ENCODE data around the gene PDE6B. TPM values are rescaled to one million over a fixed set of nuclear protein-coding genes. Genes with fewer than 3 reads are reported as not detected.
"Not testable (repeated sequence)": the region's sequence is repeated elsewhere in the genome, so short reads cannot be mapped to it uniquely, and the experiment has no call there.

Gene PDE6B
- total RNA-seq, 3 donors from 2014 or later, result 8.3 to 10.5 (median 10.3) TPM

GRCh38 chr4:706083-706633 lies 80.8 kb downstream of the PDE6B start:
- not testable (repeated sequence) for DNase-seq; H3K27me3 Mint-ChIP-seq (ENCODE audit: low read depth); ATAC-seq; H3K9me3 Mint-ChIP-seq; H3K36me3 Mint-ChIP-seq (ENCODE audit: insufficient read depth)
- Mint-ChIP-seq H3K4me1 (ENCODE audit: low read depth) (peaks cover 22% of the 10 kb centered on the region), H3K4me3 (peak overlapping the region; percentile 38)

- Mint-ChIP-seq H3K4me1 (ENCODE audit: low read depth) (peaks cover 22% of the 10 kb centered on the region), H3K27me3 (ENCODE audit: low read depth) (no peaks in the 10 kb centered on the region), H3K4me3 (no peak overlapping the region), H3K9me3 (no peaks in the 10 kb centered on the region), H3K36me3 (ENCODE audit: insufficient read depth) (peaks cover 2% of the 10 kb centered on the region)
- DNase-seq (no peak), ATAC-seq (no peak)
Measured at GRCh38 chr4:706834-707598, 81.6 kb downstream of the PDE6B start.

GRCh38 chr4:707929-708630 lies 82.7 kb downstream of the PDE6B start:
- H3K36me3 Mint-ChIP-seq (ENCODE audit: insufficient read depth), result peaks cover 2% of the 10 kb centered on the region
- no peaks in the 10 kb centered on the region for H3K27me3 Mint-ChIP-seq (ENCODE audit: low read depth)
- DNase-seq, result no peak

GRCh38 chr4:708631-708933 lies 83.2 kb downstream of the PDE6B start:
- DNase-seq (no peak), ATAC-seq (no peak)
- no peaks in the 10 kb centered on the region for H3K9me3 Mint-ChIP-seq
- peaks cover 22% of the 10 kb centered on the region for H3K4me1 Mint-ChIP-seq (ENCODE audit: low read depth)
- peaks cover 2% of the 10 kb centered on the region for H3K36me3 Mint-ChIP-seq (ENCODE audit: insufficient read depth)
- H3K4me3 Mint-ChIP-seq, result peak overlapping the region; percentile 20
- H3K27me3 Mint-ChIP-seq (ENCODE audit: low read depth), result no peaks in the 10 kb centered on the region

More at GRCh38 chr4:707929-708630, 82.7 kb downstream of the PDE6B start:
- no peaks in the 10 kb centered on the region for H3K9me3 Mint-ChIP-seq
- H3K4me3 Mint-ChIP-seq, result no peak overlapping the region
- no peak for ATAC-seq
- peaks cover 22% of the 10 kb centered on the region for H3K4me1 Mint-ChIP-seq (ENCODE audit: low read depth)

DNA sequence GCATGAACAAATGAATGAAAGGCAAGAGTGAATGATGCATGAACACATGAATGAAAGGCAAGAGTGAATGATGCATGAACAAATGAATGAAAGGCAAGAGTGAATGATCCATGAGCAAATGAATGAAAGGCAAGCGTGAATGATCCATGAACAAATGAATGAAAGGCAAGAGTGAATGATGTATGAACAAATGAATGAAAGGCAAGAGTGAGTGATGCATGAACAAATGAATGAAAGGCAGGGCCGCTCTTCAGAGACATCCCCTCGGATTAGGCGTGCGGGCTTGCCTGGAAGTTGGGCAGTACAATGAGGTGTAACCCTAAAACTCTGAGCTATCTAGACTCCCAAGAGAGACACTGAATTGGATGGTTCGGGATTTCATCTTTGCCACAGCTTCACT lies 84.0 kb downstream of the PDE6B start:
- DNase-seq (no peak), ATAC-seq (no peak)
- H3K36me3 Mint-ChIP-seq (ENCODE audit: insufficient read depth), result peaks cover 2% of the 10 kb centered on the region
- peaks cover 22% of the 10 kb centered on the region for H3K4me1 Mint-ChIP-seq (ENCODE audit: low read depth)
- H3K27me3 Mint-ChIP-seq (ENCODE audit: low read depth), result no peaks in the 10 kb centered on the region
- no peaks in the 10 kb centered on the region for H3K9me3 Mint-ChIP-seq
- peak overlapping the region; percentile 21 for H3K4me3 Mint-ChIP-seq

DNA sequence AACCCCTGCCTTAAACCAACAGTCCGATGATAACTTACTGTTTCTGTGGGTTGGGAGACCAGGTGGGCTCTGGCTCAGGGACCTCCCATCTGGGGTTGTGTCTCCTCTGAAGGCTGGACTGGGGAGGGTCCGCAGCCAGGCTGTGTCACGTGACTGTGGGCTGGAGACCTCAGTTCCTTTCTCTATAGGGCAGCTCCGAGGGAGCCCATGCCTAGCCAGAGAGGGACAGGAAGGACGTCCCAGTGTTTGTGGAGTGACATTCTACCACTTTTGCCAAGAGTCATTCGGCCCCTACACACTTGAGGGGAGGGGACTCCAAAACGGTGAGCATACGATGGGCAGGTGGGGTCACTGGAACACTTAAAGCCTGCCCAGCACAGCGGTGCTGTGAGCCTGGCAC lies 84.7 kb downstream of the PDE6B start:
- ATAC-seq (no peak), DNase-seq (no peak)
- H3K27me3 Mint-ChIP-seq (ENCODE audit: low read depth), result no peaks in the 10 kb centered on the region
- no peak overlapping the region for H3K4me3 Mint-ChIP-seq
- H3K9me3 Mint-ChIP-seq, result no peaks in the 10 kb centered on the region
- peaks cover 23% of the 10 kb centered on the region for H3K4me1 Mint-ChIP-seq (ENCODE audit: low read depth)
- H3K36me3 Mint-ChIP-seq (ENCODE audit: insufficient read depth), result peaks cover 2% of the 10 kb centered on the region

- Mint-ChIP-seq H3K36me3 (ENCODE audit: insufficient read depth) (peaks cover 2% of the 10 kb centered on the region), H3K4me3 (no peak overlapping the region), H3K4me1 (ENCODE audit: low read depth) (peaks cover 25% of the 10 kb centered on the region), H3K27me3 (ENCODE audit: low read depth) (no peaks in the 10 kb centered on the region), H3K9me3 (no peaks in the 10 kb centered on the region)
- no peak for DNase-seq
- no peak for ATAC-seq
Measured at GRCh38 chr4:710916-711315, 85.5 kb downstream of the PDE6B start.

GRCh38 chr4:712093-712492 lies 86.7 kb downstream of the PDE6B start:
- ATAC-seq (no peak), DNase-seq (no peak)
- no peaks in the 10 kb centered on the region for H3K27me3 Mint-ChIP-seq (ENCODE audit: low read depth)
- no peak overlapping the region for H3K4me3 Mint-ChIP-seq
- H3K4me1 Mint-ChIP-seq (ENCODE audit: low read depth), result peaks cover 25% of the 10 kb centered on the region
- H3K36me3 Mint-ChIP-seq (ENCODE audit: insufficient read depth), result peaks cover 2% of the 10 kb centered on the region
- H3K9me3 Mint-ChIP-seq, result no peaks in the 10 kb centered on the region

DNA sequence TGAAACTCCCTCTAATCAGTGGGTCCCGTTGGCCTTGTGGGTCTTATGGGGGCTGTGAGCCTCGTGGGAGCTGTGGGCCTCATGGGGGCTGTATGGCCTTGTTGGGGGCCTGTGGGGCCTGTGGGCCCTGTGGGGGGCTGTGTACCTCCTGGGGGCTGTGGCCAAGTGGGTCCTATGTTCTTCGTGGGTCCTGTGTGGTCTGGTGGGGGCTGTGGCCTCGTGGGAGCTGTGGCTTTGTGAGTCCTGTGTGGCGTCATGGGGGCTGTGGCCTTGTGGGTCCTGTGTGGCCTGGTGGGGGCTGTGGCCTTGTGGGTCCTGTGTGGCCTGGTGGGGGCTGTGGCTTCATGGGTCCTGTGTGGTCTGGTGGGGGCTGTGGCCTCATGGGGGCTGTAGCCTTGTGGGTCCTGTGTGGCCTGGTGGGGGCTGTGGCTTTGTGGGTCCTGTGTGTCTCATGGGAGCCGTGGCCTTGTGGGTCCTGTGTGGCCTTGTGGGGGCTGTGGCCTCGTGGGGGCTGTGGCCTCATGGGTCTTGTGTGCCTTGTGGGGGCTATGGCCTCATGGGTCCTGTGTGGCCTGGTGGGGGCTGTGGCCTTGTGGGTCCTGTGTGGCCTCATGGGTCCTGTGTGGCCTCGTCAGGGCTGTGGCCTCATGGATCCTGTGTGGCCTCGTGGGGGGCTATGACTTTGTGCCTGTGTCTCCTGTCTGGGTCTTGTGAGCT lies 87.7 kb downstream of the PDE6B start:
- DNase-seq (no peak), ATAC-seq (no peak)
- Mint-ChIP-seq H3K27me3 (ENCODE audit: low read depth) (no peaks in the 10 kb centered on the region), H3K4me1 (ENCODE audit: low read depth) (peaks cover 25% of the 10 kb centered on the region), H3K4me3 (no peak overlapping the region), H3K9me3 (no peaks in the 10 kb centered on the region), H3K36me3 (ENCODE audit: insufficient read depth) (peaks cover 2% of the 10 kb centered on the region)

- H3K36me3 Mint-ChIP-seq (ENCODE audit: insufficient read depth), result peaks cover 3% of the 10 kb centered on the region
- H3K27me3 Mint-ChIP-seq (ENCODE audit: low read depth), result no peaks in the 10 kb centered on the region
- H3K4me3 Mint-ChIP-seq, result no peak overlapping the region
- DNase-seq (no peak), ATAC-seq (no peak)
- H3K9me3 Mint-ChIP-seq, result no peaks in the 10 kb centered on the region
- H3K4me1 Mint-ChIP-seq (ENCODE audit: low read depth), result peaks cover 18% of the 10 kb centered on the region
Measured at GRCh38 chr4:714087-714486, 88.7 kb downstream of the PDE6B start.

- no peaks in the 10 kb centered on the region for H3K27me3 Mint-ChIP-seq (ENCODE audit: low read depth)
- H3K9me3 Mint-ChIP-seq, result no peaks in the 10 kb centered on the region
- DNase-seq (no peak), ATAC-seq (no peak)
- peaks cover 23% of the 10 kb centered on the region for H3K36me3 Mint-ChIP-seq (ENCODE audit: insufficient read depth)
- peaks cover 8% of the 10 kb centered on the region for H3K4me1 Mint-ChIP-seq (ENCODE audit: low read depth)
- H3K4me3 Mint-ChIP-seq, result no peak overlapping the region
Measured at GRCh38 chr4:717601-718320, 92.4 kb downstream of the PDE6B start.

GRCh38 chr4:718460-718859 lies 93.1 kb downstream of the PDE6B start:
- Mint-ChIP-seq H3K27me3 (ENCODE audit: low read depth) (no peaks in the 10 kb centered on the region), H3K9me3 (no peaks in the 10 kb centered on the region), H3K4me3 (no peak overlapping the region), H3K36me3 (ENCODE audit: insufficient read depth) (peaks cover 23% of the 10 kb centered on the region), H3K4me1 (ENCODE audit: low read depth) (peaks cover 8% of the 10 kb centered on the region)
- ATAC-seq (no peak), DNase-seq (no peak)

All from activated T-cell treated with anti-CD3 and anti-CD28 coated beads, Interleukin-2, amount 50 U/mL, for 4 hours (primary cell).